OCI-M2 (cell line): Measurements from ENCODE around the gene TAS2R40.
A peak's percentile ranks its signal among the peaks of the same experiment; 100 is the strongest.
"Not testable (repeated sequence)": the region's sequence is repeated elsewhere in the genome, so short reads cannot be mapped to it uniquely, and the experiment has no call there.

ENCODE experiments used
- DNase-seq: peaks from one replicate; lab custom pipeline; 2025; ENCODE audit not compliant: unreplicated experiment; lab: John Stamatoyannopoulos, UW

TAS2R40 gene

DNA sequence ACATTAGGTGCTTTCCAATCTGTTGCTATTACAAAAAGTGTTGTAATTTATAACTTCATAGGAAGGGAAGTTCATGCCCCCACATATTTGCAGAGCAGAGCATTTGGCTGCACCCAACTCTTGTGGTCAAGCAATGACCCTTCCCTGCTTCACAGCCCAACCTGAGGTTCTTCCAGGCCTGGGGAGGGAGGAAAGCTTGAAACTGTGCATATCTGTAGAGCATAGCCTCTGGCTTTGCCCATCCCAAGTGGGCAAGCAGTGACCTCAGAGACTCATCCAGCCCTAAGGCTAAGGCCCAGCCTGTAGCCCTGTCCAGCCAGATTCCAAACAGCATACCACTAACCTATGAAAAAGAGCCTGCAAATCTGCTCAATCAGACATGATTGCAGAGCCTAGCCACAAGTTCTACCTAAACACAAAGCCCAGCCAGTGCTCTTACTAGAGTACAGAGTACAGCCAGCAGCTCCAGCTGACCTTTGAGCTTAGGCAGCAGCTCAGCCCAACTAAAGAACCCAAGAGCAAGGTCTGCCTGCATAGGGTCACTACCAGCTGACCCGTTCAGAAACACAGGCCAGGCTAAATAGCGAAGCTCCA, 27.0 kb downstream of the TAS2R40 start:
- DNase-seq, result no peak

DNA sequence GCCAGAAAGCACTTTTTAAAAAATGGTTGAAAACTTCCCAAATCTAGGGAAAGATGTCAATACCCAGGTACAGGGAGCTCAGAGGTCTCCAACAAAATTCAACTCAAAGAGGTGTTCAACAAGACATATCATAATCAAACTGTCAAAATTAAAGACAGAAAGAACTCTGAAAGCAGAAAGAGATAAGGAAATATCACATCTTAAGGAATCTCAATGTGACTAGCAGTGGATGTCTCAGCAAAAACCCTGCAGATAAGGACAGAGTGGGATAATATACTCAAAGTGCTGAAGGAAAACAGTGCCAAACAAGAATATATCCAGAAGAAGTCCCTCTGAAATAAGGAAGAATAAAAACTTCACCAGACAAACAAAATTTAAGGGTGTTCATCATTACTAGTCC, 28.4 kb downstream of the TAS2R40 start:
- no peak for DNase-seq

DNA sequence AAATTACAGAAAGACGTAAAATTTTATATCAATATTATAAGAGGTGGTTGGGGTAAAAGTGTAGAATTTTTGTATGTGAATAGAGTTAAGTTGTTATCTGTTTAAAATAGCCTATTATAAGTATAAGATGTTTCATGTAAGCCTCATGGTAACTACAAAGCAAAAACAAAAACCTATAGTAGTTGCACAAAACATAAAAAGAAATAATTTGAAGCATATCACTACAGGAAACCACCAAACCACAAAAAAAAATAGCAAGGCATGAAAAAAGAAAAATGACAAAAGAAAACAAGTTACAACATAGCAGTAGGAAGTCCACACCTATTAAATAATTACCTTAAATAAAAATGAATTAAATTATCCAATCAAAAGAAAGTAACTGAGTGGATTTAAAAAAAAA, 29.0 kb downstream of the TAS2R40 start:
- DNase-seq, result no peak

DNA sequence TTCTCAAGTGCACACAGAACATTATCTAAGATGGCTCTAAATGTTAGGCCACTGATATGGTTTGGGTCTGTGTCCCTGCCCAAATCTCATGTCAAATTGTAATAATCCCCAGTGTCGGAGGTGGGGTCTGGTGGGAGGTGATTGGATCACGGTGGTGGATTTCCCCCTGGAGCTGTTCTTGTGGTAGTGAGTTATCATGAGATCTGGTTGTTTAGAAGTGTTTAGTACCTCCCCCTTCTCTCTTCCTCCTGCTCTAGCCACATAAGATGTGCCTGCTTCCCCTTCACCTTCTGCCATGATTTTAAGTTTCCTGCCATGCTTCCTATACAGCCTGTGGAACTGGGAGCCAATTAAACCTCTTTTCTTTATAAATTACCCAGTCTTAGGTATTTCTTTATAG, 30.2 kb downstream of the TAS2R40 start:
- DNase-seq, result no peak

DNA sequence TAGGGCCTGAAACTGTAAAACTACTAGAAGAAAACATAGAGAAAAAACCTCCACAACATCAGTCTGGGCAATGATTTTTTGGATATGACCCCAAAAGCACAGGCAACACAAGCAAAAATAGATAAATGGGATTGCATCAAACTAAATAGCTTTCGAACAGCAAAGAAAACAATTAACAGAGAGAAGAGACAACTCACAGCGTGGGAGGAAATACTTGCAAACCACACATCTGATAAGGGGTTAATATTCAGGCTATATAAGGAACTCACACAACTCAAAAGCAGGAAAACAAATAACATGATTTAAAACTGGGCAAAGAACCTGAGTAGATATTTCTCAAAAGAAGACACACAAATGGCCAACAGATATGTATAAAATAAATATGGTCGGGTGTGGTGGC, 33.7 kb downstream of the TAS2R40 start:
- DNase-seq, result no peak

DNA sequence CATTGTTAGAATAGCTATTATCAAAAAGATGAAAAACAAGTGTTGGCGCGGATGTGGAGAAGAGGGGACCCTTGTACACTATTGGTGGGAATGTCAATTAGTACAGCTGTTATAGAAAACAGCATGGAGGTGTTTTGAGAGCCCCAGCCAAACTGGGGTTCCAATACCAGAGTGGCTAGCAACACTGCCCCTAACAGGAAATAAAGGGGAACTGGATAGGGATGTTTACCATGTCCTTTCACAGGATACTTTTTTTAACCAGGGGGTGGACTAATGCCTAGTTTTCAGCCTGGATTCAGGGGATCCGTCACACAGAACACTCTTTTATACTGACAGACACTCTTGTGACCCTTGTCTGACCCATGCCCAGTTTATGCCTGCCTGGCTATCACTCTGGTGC, 34.5 kb downstream of the TAS2R40 start:
- no peak for DNase-seq

DNA sequence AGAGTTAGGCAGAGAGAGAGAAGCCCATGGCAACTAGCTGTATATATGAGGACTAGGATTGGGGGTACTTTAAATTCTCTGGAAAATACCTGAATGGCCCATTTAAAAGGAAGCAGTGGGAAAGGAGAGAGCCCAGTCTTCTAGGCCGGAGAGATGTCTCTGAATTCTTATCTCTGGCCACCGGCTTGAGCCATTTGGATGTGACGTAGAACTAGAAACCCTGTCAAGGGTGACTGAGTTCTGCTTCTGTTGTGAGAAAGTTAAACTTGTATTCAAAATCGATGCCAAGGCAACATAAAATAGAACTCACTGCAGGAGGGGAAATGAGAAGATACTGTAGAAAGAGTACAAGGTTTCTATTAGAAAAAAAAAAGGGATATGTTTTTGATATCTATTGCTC, 35.1 kb downstream of the TAS2R40 start:
- peak; percentile 39 for DNase-seq

DNA sequence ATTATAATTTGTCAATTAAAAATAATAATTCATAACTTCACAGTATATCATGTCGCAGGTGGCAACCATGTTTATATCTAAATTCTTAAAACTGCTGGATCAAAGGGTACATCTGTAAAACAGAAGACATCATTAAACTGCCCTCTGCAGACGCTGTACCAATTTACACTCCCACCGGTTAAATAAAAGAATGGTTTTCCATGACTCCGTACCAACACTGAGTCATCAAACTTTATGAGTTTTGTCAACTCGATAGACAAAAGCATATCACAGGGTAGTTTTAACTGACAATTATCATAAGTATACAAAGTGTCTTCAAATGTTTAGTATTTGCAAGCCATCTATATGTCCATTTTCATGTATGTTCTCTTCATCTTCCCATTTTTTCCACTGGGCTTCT, 35.7 kb downstream of the TAS2R40 start:
- DNase-seq, result no peak

DNA sequence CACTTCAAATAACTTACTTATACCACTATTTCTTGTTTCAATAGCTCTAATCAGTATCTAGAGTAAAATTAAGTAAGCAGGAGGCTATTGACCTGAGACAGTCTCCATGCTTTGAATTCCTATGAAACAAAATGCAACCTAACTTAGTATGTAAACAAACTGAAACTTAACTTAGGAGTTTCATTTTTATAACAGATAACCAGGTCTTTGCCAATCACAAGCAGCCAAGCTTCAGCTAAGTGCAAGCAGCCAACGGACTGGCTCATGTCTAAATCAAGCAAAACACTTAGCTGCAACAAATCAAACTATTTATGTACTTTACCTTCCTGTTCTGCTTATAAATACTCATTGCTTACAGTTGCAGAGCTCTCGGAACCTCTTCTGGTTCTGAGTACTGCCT, 37.0 kb downstream of the TAS2R40 start:
- no peak for DNase-seq

DNA sequence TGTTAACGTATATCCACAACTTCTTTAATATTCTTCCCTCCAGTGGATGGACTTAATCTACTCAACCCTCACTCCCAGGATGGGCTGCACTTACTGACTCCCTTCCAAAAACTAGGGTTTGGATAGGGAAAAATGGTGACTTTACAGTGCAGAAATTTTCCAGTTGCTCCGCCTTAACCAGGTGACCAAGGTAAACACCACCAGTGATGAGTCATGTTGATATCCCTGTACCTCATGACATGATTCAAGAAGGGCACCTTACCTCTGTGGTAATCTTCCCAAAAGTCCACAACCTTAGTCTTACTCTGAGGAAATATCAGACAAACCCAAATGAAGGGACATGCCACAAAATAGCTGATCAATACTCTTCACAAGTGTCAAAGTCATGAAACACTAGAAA, 37.9 kb downstream of the TAS2R40 start:
- DNase-seq, result no peak

DNA sequence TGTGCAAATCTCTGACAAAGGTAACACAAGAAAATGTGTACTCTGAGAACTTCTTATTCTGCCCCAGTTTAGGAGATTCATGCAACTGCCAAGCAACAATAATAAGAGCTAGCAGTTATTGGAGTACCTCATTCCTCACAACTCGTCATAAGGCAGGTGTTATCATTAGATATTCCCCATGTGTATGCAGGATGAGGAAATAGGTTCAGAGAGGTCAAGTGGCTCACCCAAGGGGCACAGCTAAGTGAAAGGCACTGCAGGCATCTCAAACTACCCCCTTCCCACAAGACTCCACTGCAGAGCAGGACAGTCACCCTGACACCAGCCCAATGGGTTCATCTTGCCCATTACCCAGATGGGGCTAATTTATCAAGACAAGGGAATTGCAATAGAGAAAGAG, 40.1 kb downstream of the TAS2R40 start:
- DNase-seq, result no peak

DNA sequence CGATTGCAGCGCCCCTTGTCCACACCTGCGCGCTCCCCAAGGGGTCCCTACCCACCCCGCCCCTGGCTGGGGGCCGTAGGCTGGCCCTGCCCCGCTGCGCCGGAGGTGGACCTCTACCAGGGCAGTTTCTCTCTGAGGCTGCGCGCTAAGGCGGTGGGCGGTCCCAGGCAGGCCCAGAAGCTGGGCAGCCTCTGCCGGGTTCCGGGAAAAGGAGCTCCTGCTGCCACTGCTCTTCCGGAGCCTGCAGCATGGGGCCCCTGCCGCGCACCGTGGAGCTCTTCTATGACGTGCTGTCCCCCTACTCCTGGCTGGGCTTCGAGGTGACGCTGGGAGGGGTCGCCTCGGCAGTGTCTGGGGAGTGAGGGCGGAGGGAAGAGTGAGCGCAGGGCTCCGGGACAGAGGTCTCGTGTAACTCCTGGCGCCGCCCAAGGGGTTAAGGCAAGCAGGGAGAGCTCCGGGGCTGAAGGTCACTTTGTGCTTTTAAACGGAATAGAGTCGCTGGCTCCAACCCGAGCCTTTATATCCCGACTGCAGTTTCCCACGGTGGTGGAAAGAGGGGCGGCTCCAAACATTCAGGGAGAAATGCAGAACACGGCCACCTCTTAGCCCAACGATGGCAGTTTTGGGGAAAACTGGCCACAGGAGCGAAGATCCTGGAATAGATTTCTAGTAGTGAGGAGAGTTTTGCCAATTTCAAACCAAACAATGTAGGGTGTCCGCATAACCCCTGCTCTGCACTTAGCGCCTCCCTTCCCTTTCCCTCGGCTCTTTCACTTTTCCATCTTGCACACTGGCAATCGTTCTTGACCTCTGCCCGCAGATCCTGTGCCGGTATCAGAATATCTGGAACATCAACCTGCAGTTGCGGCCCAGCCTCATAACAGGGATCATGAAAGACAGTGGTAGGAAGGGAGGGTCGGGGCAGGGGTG, 41.7 kb downstream of the TAS2R40 start, which contains the start of gene GSTK1:
Gene GSTK1 (plus strand): TSS at position 176 of the 930 bp plus-strand sequence. CDS start 73 bp downstream, at position 249.
- DNase-seq, result peak; percentile 71

DNA sequence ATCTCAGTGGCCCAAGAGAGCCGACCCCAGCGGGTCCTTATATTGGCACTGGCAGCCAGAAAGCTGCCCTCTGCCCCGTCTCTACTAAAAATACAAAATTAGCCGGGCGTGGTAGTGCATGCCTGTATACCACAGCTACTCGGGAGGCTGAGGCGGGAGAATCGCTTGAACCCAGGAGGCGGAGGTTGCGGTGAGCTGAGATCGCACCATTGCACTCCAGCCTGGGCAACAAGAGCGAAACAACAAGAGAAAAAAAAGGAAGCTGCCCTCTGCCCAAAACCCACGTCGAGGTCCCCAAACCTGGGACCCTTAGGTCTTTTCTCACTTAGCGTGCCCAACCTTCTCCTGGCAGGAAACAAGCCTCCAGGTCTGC, 42.3 kb downstream of the TAS2R40 start:
- DNase-seq, result not testable (repeated sequence)

DNA sequence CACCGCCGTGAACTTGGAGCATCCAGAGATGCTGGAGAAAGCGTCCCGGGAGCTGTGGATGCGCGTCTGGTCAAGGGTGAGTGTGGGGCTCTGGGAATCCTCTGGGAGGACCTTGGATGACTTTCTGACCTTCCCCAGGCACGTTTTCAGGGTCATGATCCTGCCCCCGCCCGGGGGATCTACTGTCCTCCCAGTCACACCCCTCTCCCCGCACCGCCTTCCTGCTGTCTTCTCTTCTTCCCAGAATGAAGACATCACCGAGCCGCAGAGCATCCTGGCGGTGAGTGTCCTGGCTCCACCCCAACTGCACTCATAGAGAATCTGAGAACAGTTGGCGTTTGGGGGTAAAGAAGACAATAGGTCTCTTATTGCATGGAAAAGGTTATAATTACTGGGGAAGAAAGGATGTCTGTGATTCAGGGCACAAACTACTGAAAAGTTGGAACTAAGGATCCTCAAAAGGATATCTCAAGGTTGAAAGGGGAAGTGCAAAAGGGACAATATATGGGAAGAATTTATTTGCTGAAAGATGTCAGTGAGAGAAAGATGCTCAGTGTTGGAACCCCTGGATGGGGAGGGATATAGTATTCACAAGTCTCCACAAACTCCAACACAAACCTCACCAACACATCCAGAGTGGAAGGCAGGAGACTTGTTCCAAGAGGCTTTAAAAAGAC, 43.3 kb downstream of the TAS2R40 start:
- no peak for DNase-seq

DNA sequence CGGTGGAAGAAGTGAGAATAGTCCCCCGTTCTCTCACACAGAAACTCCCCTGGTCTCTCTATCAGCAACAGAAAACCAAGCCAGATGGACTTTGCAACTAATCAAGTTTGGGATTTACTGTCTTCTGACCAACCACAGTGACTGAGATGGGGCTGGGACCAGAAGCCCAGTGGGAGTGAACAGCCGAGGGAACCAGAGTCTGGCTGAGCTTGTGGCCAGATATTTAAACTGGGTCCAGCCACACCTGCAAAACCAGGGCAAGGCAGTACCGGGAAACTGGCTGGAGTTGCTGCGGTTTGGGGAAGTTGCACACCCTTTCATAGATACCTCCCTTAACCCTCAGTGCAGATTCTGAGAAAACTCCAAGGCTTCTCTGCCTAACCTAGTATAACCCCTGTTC, 47.4 kb downstream of the TAS2R40 start:
- no peak for DNase-seq

DNA sequence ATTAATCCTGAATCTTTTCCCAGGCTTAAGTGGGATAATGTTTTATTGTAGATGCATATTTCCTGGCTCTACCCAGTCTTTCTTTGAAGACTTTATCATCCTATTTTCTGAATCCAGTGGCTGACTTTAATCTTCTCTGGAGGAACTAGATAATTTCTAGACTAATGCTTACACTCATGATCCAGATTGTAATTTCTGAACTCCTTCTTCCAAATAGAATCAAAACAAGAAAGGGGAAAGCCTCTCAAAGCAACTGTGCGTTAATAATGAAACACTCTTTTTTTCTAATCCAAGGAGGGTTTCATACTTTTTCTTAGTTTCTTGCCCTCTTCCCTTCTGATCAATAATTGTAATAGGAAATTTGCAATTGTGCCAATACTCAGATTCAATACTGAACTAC, 49.4 kb downstream of the TAS2R40 start:
- DNase-seq, result no peak
